ENCODE data around the gene EDNRA. TPM values are rescaled to one million over a fixed set of nuclear protein-coding genes. Genes with fewer than 3 reads are reported as not detected.

EDNRA gene
- total and polyA plus RNA-seq, 7 experiments from 2014 or later, result not detected

GRCh38 chr4:147589586-147589985 lies 108.7 kb downstream of the EDNRA start:
- Mint-ChIP-seq H3K4me1 (peaks cover 0 to 6% (median 3%) of the 10 kb centered on the region in 7 donors), H3K9me3 (peaks cover 0 to 14% (median 6%) of the 10 kb centered on the region in 11 donors), H3K27ac (no peak overlapping the region), H3K27me3 (peaks cover 0 to 16% (median 7%) of the 10 kb centered on the region in 5 donors), H3K4me3 (no peak overlapping the region), H3K36me3 (no peaks in the 10 kb centered on the region)
- no peaks in the 10 kb centered on the region for H3K4me1 ChIP-seq (ENCODE audit: control insufficient read depth in 2 of 2, insufficient read depth in 2 of 2, low read length in 2 of 2)
- POLR2A ChIA-PET, result interaction anchor here (0.6 kb wide), 1 partner anchor 583 kb away, joined by 9 read pairs; no protein-coding TSS in a partner anchor
- H3K27ac ChIP-seq (ENCODE audit: low read depth, low read length), result no peak overlapping the region
- H3K9me3 ChIP-seq (ENCODE audit: control insufficient read depth in 2 of 3, low read length in 3 of 3), result peaks cover 0 to 3% (median 0%) of the 10 kb centered on the region in 3 experiments
- ATAC-seq, result no peak
- H3K4me3 ChIP-seq (ENCODE audit: low read length), result no peak overlapping the region
- no peaks in the 10 kb centered on the region for H3K27me3 ChIP-seq (ENCODE audit: control insufficient read depth in 2 of 2, insufficient read depth in 2 of 2, low read length in 2 of 2)
- DNase-seq, result no peak
- H3K36me3 ChIP-seq (ENCODE audit: control insufficient read depth in 2 of 3, insufficient read depth in 3 of 3, low read length in 3 of 3), result no peaks in the 10 kb centered on the region
- CTCF ChIA-PET, result interaction anchor here (0.8 kb wide), 1 partner anchor 276 kb away, joined by 3 read pairs; no protein-coding TSS in a partner anchor
- intact Hi-C loops (cut with micrococcal nuclease), result no loop called here

- H3K4me1 ChIP-seq (ENCODE audit: control insufficient read depth in 2 of 2, insufficient read depth in 2 of 2, low read length in 2 of 2), result no peaks in the 10 kb centered on the region
- no peaks in the 10 kb centered on the region for H3K27me3 ChIP-seq (ENCODE audit: control insufficient read depth in 2 of 2, insufficient read depth in 2 of 2, low read length in 2 of 2)
- CTCF ChIA-PET, result interaction anchor here (0.7 kb wide), 1 partner anchor 1978 kb away, joined by 3 read pairs; no protein-coding TSS in a partner anchor
- Mint-ChIP-seq H3K27ac (no peak overlapping the region), H3K36me3 (no peaks in the 10 kb centered on the region), H3K9me3 (peaks cover 0 to 6% (median 2%) of the 10 kb centered on the region in 11 donors), H3K4me3 (no peak overlapping the region), H3K27me3 (peaks cover 0 to 12% (median 5%) of the 10 kb centered on the region in 5 donors), H3K4me1 (peaks cover 0 to 7% (median 3%) of the 10 kb centered on the region in 7 donors)
- ATAC-seq (peak; percentile 47), DNase-seq (peak in 5 of 9 donors; percentile 7 to 26 (median 10))
- POLR2A ChIA-PET, result interaction anchor here (0.6 kb wide), 1 partner anchor 584 kb away, joined by 9 read pairs; no protein-coding TSS in a partner anchor
- no peaks in the 10 kb centered on the region for H3K9me3 ChIP-seq (ENCODE audit: control insufficient read depth in 2 of 3, low read length in 3 of 3)
- no peaks in the 10 kb centered on the region for H3K36me3 ChIP-seq (ENCODE audit: control insufficient read depth in 2 of 3, insufficient read depth in 3 of 3, low read length in 3 of 3)
- intact Hi-C loops (cut with micrococcal nuclease), result loop anchor here (1.0 to 10.0 kb wide), 4 partner anchors 71 to 1246 kb away; no protein-coding TSS in a partner anchor
- H3K4me3 ChIP-seq (ENCODE audit: low read length), result no peak overlapping the region
- H3K27ac ChIP-seq (ENCODE audit: low read depth, low read length), result no peak overlapping the region
Observed at GRCh38 chr4:147590249-147590920, 109.5 kb downstream of the EDNRA start.

- H3K4me1 ChIP-seq (ENCODE audit: control insufficient read depth in 2 of 2, insufficient read depth in 2 of 2, low read length in 2 of 2), result no peaks in the 10 kb centered on the region
- no peak overlapping the region for H3K4me3 ChIP-seq (ENCODE audit: low read length)
- no peak overlapping the region for H3K27ac ChIP-seq (ENCODE audit: low read depth, low read length)
- Mint-ChIP-seq H3K27me3 (peaks cover 0 to 10% (median 0%) of the 10 kb centered on the region in 5 donors), H3K36me3 (no peaks in the 10 kb centered on the region), H3K4me1 (peaks cover 0 to 7% (median 3%) of the 10 kb centered on the region in 7 donors), H3K27ac (no peak overlapping the region), H3K9me3 (no peaks in the 10 kb centered on the region), H3K4me3 (no peak overlapping the region)
- ATAC-seq (no peak), DNase-seq (no peak)
- H3K27me3 ChIP-seq (ENCODE audit: control insufficient read depth in 2 of 2, insufficient read depth in 2 of 2, low read length in 2 of 2), result no peaks in the 10 kb centered on the region
- H3K36me3 ChIP-seq (ENCODE audit: control insufficient read depth in 2 of 3, insufficient read depth in 3 of 3, low read length in 3 of 3), result no peaks in the 10 kb centered on the region
- POLR2A ChIA-PET, result no interaction called here
- H3K9me3 ChIP-seq (ENCODE audit: control insufficient read depth in 2 of 3, low read length in 3 of 3), result no peaks in the 10 kb centered on the region
- CTCF ChIA-PET, result no interaction called here
- intact Hi-C loops (cut with micrococcal nuclease), result loop anchor here in 1 of 2 donors (2.0 to 10.0 kb wide), 2 partner anchors 572 to 1246 kb away; no protein-coding TSS in a partner anchor
Observed at GRCh38 chr4:147591106-147591505, 110.2 kb downstream of the EDNRA start.

GRCh38 chr4:147594107-147594506 lies 113.2 kb downstream of the EDNRA start:
- Mint-ChIP-seq H3K4me1 (peaks cover 0 to 7% (median 3%) of the 10 kb centered on the region in 7 donors), H3K27ac (peak overlapping the region in 1 of 9 donors; percentile 60), H3K4me3 (no peak overlapping the region), H3K36me3 (no peaks in the 10 kb centered on the region), H3K9me3 (no peaks in the 10 kb centered on the region), H3K27me3 (peaks cover 0 to 8% (median 0%) of the 10 kb centered on the region in 5 donors)
- Histone ChIP-seq H3K36me3 (ENCODE audit: control insufficient read depth in 2 of 3, insufficient read depth in 3 of 3, low read length in 3 of 3) (no peaks in the 10 kb centered on the region), H3K27me3 (ENCODE audit: control insufficient read depth in 2 of 2, insufficient read depth in 2 of 2, low read length in 2 of 2) (no peaks in the 10 kb centered on the region), H3K27ac (ENCODE audit: low read depth, low read length) (no peak overlapping the region), H3K4me1 (ENCODE audit: control insufficient read depth in 2 of 2, insufficient read depth in 2 of 2, low read length in 2 of 2) (no peaks in the 10 kb centered on the region), H3K4me3 (ENCODE audit: low read length) (no peak overlapping the region), H3K9me3 (ENCODE audit: control insufficient read depth in 2 of 3, low read length in 3 of 3) (no peaks in the 10 kb centered on the region)
- intact Hi-C loops (cut with micrococcal nuclease), result loop anchor here in 1 of 2 donors (10.0 kb wide), 1 partner anchor 1249 kb away; no protein-coding TSS in a partner anchor
- DNase-seq (no peak), ATAC-seq (no peak)
- CTCF ChIA-PET, result interaction anchor here (0.6 kb wide), 1 partner anchor 12 kb away, joined by 3 read pairs; no protein-coding TSS in a partner anchor
- POLR2A ChIA-PET, result no interaction called here

Other genes starting within 250 kb of the EDNRA start
- gene TMEM184C, start 136.3 kb downstream of the EDNRA start, total RNA-seq, result 10 to 100 TPM; 13.7 to 27.4 (median 19.0) TPM
- 10 to 100 TPM; 26.7 to 28.3 TPM for gene TMEM184C, start 136.3 kb downstream of the EDNRA start, polyA plus RNA-seq
- 10 to 100 TPM in 4 of 5 experiments, 1 to 10 TPM in 1; 9.7 to 15.9 (median 10.8) TPM for gene PRMT9, start 203.1 kb downstream of the EDNRA start, total RNA-seq
- 1 to 10 TPM; 4.7 to 8.3 TPM for gene PRMT9, start 203.1 kb downstream of the EDNRA start, polyA plus RNA-seq

Measured in naive thymus-derived CD4-positive, alpha-beta T cell (primary cell).